OCI-M2 (cell line): Measurements from ENCODE around the gene FAM117B.

Experiments
- DNase-seq: peaks from one replicate; lab custom pipeline; 2025; ENCODE audit not compliant: unreplicated experiment; lab: John Stamatoyannopoulos, UW

The FAM117B gene

GRCh38 chr2:202634556-202635427, at the start of gene FAM117B:
Gene FAM117B (plus strand): TSS chr2:202634969. CDS start chr2:202635188, 219 bp downstream.
- DNase-seq, result peak; percentile 34

- peak; percentile 25 for DNase-seq
These were observed 45.9 kb upstream of the FAM117B start for GRCh38 chr2:202588647-202589581.

GRCh38 chr2:202589582-202589949, 45.2 kb upstream of the FAM117B start:
- DNase-seq, result no peak

GRCh38 chr2:202592566-202592965, 42.2 kb upstream of the FAM117B start:
- DNase-seq, result no peak

- DNase-seq, result no peak
These were observed 35.7 kb upstream of the FAM117B start for GRCh38 chr2:202599105-202599504.

- no peak for DNase-seq
These were observed 34.9 kb upstream of the FAM117B start for GRCh38 chr2:202599911-202600310.

GRCh38 chr2:202604699-202605098, 30.1 kb upstream of the FAM117B start:
- DNase-seq, result no peak

- DNase-seq, result no peak
These were observed 29.6 kb upstream of the FAM117B start for GRCh38 chr2:202605174-202605573.

GRCh38 chr2:202608142-202608852, 26.5 kb upstream of the FAM117B start:
- no peak for DNase-seq

GRCh38 chr2:202609381-202610145, 25.2 kb upstream of the FAM117B start:
- DNase-seq, result no peak

- no peak for DNase-seq
These were observed 24.4 kb upstream of the FAM117B start for GRCh38 chr2:202610380-202610779.

GRCh38 chr2:202612145-202612544, 22.6 kb upstream of the FAM117B start:
- DNase-seq, result no peak

- DNase-seq, result no peak
These were observed 21.3 kb upstream of the FAM117B start for GRCh38 chr2:202613479-202613878.

GRCh38 chr2:202624133-202624532, 10.6 kb upstream of the FAM117B start:
- DNase-seq, result no peak

- DNase-seq, result no peak
These were observed 7.7 kb upstream of the FAM117B start for GRCh38 chr2:202627042-202627441.

- DNase-seq, result no peak
These were observed 6.0 kb upstream of the FAM117B start for GRCh38 chr2:202628646-202629198.

- DNase-seq, result no peak
These were observed 2.0 kb upstream of the FAM117B start for GRCh38 chr2:202632682-202633290.

GRCh38 chr2:202633470-202633869, 1.3 kb upstream of the FAM117B start:
- no peak for DNase-seq

GRCh38 chr2:202635428-202636212, 851 bp downstream of the FAM117B start:
- DNase-seq, result no peak
